Lower leg skin (tissue), 3 donors: Measurements from ENCODE around the gene ACADVL.

Source experiments
- CTCF ChIP-seq, 3 donors: fragments of 450-650 bp; IDR thresholded peaks; one replicate each; pipeline ENCODE4 v1.5.1; 2016; ENCODE audit warnings: antibody characterized with exemption in 3 of 3, mild to moderate bottlenecking in 3 of 3, moderate library complexity in 2 of 3
- POLR2A ChIP-seq, 2 donors: fragments of 450-650 bp; IDR thresholded peaks; one replicate each; pipeline ENCODE4 v1.6.1; 2016 to 2017; ENCODE audit warnings: antibody characterized with exemption in 2 of 2, mild to moderate bottlenecking in 1 of 2, moderate library complexity in 1 of 2

DNA sequence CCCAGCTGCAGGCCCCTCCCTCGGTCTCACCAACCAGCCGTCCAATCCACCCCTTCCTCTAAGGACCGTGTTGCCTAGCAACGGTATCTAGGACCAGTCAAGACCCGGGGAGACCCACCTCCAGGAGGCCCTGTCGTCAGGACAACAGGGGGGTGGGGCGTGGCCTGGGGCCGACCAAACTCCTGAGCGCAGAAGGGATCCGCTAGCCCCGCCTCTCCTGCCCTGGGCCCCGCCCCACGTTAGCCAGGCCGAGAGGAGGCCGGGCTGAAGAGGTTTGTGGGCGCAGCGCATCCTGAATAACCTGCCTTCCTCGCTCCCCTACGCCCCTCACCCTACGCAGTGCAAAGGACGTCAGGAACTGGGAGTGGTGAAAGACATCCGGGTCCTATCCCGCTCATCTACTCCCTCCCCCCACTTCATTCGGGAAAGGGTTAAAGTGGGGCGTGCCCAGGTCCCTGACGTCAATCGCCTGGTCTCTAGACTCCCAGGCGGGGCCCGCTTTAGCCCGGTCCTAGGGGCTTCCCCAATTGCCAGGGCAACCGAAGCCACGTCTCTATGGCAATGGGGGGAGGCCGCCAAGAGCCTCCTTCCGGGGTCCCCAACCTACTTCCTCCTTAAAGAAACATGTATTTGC, 14.8 kb upstream of the ACADVL start:
- TF ChIP-seq CTCF (IDR thresholded peaks at IDR 0.05) (no peak), POLR2A (IDR thresholded peaks at IDR 0.05) (no peak)
